HG03025 (cell line): Measurements from ENCODE around the gene LACTB.

Source experiments
- ATAC-seq: cut with Tn5 transposase; IDR thresholded peaks from one replicate; pipeline ENCODE4 v1.9.1; 2021; ENCODE audit warnings: mild to moderate bottlenecking, moderate library complexity; ENCODE audit not compliant: unreplicated experiment, low FRiP score

The LACTB gene

DNA sequence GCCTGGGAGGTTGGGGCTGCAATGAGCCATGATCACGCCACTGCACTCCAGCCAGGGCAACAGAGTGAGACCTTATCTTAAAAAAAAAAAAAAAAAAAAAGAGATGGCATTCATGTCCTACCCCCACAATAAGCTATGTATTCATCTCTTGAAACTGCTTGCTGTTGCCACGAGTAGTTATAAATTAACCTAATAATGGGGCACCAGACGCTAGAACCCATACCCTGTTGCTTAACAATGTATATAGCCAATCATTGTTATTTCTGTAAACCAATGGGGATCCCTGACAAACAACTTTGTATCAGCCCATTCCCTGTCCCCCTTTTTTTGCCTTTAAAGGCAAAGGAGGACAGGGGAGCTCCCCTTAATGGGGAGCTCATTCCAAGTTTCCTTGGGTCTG, 2.8 kb upstream of the LACTB start:
- no peak for ATAC-seq

DNA sequence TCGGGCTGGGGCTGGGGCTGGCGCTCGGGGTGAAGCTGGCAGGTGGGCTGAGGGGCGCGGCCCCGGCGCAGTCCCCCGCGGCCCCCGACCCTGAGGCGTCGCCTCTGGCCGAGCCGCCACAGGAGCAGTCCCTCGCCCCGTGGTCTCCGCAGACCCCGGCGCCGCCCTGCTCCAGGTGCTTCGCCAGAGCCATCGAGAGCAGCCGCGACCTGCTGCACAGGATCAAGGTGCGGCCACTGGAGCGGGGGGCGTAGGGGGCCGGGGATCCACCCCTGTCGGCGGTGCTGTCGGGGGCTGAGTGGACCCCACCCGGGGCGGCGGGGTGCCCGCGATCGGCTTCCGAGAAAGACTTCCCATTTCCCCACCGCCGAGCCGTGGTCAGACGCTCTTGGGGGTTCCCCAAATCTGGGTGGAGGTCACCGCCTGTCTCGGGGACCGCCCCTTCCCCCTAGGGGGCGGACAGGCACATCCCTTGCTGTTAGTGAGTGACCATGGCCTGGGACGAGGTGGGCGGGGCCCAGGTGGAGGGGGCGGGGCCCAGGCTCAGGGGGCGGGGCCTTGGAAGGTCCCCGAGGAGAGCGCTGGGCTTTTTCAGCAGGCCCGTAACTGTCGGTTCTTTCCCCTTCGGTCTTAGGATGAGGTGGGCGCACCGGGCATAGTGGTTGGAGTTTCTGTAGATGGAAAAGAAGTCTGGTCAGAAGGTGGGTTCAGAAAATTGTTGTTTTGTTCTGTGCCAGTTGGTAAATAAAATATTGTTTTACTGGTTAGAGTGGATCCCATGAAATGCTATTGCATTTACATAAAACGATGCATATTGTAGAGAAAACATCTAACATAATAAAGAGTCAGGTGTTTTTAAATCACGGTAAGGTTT, 578 bp downstream of the LACTB start:
- peak; percentile 83 for ATAC-seq

DNA sequence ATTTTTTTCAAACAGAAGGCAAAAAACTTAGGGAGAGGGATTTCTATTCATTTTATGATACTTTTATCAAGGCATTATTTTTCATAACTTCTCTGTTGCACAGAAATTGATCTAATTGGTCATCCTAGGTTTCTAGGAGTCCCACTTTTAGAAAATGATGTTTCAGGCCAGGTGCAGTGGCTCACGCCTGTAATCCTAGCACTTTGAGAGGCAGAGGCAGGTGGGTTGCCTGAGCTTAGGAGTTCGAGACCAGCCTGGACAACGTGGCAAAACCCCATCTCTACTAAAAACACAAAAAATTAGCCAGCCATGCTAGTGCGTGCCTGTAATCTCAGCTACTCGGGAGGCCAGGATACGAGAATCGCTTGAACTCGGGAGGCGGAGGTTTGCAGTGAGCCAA, 2.8 kb downstream of the LACTB start:
- no peak for ATAC-seq

DNA sequence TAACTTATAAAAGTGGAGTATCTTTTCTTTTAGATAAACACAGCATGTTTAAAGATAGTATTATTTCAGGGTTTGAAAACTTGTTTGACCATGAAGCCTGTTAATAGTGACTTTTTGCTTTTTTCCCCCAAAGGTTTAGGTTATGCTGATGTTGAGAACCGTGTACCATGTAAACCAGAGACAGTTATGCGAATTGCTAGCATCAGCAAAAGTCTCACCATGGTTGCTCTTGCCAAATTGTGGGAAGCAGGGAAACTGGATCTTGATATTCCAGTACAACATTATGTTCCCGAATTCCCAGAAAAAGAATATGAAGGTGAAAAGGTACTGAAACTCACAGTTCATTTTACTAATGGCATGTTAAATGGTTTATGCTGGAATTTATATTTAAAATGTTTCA, 5.1 kb downstream of the LACTB start:
- ATAC-seq, result no peak

DNA sequence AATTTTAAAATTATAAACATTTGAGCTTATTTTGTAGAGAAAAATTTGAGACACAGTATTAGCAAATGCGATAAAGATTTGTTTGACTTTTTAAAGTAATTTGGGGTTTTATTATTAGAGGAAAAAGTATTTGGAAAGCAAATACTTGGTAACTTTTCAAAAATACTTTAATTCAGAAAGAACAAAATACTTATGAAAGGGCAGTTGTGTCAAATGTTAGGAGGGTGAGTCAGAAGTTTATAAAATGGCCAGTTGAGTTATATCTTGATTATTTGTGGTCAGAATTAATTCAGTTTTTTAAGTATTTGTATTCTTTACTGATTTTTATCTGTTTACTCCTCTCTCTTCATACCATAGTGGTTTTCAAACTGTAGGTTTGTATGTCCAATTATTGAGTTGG, 12.1 kb downstream of the LACTB start:
- ATAC-seq, result no peak

DNA sequence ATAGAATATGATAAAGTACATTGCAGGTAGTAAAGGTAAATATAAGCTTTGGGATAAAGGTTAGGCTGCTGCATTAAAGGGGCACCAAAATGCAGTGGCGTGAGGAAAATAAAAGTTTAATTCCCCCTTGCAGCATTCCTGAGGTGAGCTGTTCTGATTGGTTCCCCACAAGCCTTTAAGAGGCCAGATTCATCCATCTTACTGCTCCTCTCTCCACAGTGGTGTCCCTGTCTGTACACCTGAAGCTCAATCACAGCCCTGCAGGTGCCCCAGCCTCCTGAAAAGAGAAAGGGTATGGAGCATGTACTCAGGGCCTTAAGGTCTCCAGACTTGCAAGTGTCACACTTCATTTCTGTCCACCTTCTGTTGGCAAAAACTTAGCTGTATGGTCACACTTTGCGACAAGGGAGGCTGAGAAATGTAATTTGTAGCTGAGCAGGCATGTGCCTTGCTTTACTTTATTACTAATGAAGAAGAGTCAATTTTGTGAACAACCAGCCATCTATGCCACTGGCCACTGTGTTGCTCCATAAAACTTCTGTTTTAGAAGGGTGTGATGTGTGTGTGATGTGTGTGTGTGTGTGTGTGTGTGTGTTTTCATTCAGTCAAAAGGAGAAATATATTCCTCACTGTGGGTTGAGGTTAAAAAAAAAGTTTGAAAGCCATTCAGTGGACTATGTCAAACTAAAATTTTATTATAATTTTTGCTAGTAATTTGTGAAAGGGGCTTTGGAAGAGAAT, 12.8 kb downstream of the LACTB start:
- ATAC-seq, result no peak

DNA sequence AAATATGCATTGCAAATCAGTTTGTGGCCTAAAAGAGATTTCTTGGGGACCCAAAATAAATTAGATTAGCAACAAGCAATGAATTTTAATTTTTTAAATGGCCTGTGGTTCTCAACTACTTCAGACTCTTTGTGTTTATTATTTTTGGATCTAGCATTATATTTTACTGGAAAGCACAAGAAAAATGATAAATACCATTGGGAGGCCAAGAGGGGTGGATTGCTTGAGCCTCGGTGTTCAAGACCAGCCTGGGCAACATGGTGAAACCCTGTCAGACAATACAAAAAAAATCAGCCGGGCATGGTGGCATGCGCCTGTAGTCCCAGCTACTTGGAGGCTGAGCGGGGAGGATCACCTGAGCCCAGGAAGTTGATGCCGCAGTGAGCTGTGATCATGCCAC, 13.6 kb downstream of the LACTB start:
- ATAC-seq, result no peak

DNA sequence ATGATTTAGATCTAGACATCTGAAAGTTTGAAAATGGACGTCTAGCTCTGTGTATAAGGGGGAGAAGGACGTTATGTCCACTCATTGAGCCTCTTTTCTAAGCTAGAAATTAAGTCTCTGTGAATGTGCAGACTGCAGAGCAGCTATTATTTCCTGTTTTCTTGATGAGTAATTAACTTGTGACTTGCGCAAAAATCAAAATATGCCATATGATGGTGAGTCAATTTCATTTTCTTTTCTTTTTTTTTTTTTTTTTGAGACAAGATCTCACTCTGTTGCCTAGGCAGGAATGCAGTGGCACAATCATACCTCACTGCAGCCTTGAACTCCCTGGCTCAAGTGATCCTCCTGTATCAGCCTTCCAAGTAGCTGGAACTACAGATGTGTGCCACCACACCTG, 14.1 kb downstream of the LACTB start:
- ATAC-seq, result no peak

DNA sequence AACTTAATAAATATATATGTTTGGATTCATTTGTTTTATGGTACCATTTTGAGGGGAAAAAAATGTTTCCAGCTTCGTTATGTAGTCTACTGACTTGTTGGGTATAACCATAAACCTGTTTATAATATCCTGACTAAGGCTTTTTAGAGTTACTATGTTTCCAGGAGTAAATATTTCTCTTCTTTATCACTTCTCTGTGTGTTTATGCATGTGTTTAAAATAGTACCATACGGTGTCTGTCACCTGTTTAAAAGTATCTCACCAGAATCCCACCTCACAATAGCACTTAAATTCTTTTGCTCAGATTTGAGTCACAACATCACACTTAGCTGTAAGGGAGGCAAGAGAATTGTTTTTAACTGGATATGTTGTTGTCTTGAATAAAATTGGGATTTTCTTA, 15.1 kb downstream of the LACTB start:
- ATAC-seq, result no peak

DNA sequence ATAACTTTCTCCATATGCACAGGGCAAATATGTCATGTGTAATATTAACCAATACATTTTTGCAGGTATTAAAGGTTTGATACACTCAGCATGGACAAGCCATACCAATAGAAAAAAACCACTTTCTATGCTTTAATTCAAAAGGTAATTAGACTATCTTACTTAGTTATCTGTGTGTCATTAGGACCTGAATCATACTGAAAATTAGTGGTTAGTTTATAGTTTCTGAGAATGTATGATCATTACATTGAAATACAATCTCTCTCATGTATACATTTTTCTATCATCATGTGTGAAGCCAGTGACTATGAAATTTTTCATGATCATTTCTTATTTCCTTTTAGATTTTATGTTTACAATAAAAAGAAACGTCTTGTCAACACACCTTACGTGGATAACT, 19.3 kb downstream of the LACTB start:
- ATAC-seq, result no peak

DNA sequence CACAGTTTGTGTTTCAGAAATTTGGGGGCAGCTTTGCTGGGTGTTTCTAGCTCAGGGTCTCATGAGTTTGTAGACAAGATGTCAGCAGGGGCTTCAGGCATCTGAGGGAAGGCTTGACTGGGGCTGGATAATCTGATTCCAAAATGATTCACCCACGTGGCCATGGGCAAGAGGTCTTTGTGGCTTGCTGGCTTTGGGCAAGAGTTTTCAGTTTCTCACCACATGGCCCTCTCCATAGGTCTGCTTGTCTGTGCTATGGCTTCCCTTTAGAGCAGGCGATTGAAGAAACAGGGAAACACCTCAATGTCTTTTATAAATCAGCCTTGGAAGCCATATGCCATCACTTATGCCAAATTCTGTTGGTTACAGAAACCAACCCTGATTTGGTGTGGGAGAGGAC, 23.8 kb downstream of the LACTB start:
- no peak for ATAC-seq

DNA sequence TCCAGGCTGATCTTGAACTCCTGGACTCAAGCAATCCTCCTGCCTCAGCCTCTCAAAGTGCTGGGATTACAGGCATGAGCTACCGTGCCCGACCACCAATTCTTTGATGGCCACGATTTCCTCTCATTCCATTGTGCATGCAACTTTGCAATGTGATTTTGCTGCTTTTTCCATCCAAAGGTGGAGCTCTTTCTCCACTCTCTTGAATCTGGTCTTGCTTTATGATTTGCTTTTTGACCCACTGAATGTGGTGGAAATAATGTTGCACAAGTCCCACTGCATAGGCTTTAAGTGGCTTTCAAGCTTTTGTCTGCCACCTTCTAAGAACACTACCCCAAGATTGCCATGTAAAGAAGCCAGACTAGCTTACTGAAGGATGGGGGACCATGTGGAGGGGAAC, 25.0 kb downstream of the LACTB start:
- no peak for ATAC-seq

DNA sequence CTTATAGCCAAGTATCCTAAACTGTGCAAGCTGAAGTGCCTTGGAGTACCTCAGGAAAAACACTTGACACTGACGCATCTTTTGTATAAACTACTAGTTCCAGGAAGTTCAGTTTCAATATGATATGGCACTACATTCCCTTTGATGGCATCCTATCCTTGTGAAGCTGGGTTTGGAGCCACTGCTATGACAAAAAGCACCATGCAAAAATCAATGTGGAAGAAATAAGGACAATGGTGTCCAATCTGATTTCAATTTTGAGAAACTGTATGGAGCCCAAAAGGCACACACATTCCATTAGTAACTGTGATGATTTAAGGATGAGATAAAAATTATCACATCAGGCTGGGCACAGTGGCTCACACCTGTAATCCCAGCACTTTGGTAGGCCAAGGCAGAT, 30.0 kb downstream of the LACTB start:
- ATAC-seq, result no peak

DNA sequence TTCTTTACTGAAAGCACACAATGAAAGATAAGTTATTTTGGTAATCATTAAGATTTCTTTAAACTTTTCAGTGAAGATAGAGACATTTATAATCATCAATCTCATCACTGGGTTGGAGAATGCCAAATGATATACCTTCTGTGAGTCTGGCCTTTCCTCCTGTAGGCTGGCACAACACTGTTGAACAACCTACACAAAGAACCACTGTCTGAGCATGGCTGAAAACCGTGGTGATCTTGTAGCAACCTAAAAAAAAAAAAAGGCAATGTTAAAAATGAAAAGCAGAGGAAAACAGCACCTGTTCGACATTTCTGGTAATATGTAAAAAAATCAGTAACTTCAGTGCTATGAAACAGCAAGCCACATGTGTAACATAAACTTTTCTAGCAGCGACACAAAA, 33.8 kb downstream of the LACTB start:
- no peak for ATAC-seq

DNA sequence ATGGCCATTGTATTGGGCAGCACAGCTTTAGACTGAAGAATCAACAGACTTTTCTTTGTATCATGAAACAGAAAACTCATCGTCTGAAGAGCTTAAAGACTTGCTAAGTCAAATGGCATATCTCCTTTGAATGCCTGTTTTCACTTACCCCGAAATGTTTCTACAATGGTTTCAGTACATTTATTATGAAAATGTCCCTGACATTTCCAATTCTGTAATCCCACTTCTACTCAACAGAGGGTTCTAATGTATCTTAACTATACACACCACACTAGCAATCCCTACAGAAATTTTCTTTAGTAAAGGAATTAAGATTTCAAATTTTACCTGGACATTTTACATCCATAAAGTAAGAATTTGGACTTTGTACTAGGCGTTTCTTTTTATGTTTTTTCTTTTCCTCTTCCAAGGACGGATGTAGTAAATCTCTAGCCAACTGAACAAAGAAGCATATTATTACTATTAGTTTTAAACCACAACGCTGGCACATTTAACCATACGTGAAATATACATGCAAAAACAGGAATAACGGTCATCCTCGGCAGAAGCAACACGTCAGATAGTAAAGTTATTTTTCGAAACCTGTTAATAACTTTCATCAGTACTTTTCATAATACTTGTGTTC, 34.5 kb downstream of the LACTB start:
- ATAC-seq, result no peak

DNA sequence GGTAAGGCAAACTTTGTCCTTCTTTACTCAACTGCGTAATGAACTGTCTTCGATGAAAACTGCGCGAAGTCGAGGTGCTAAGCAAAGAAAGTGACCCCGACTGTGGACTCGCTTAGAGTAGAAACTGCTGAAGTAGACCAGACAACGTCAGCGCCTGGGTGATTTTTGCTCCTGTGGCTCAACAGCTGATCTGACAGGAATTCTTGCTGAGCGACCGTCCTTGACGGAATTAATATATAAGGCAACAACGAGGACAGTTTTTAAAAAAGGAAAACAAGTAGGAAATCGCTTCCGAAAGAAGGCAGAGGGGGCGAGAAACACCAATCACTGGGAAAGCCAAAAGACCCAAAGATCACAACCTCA, 35.1 kb downstream of the LACTB start:
- no peak for ATAC-seq

DNA sequence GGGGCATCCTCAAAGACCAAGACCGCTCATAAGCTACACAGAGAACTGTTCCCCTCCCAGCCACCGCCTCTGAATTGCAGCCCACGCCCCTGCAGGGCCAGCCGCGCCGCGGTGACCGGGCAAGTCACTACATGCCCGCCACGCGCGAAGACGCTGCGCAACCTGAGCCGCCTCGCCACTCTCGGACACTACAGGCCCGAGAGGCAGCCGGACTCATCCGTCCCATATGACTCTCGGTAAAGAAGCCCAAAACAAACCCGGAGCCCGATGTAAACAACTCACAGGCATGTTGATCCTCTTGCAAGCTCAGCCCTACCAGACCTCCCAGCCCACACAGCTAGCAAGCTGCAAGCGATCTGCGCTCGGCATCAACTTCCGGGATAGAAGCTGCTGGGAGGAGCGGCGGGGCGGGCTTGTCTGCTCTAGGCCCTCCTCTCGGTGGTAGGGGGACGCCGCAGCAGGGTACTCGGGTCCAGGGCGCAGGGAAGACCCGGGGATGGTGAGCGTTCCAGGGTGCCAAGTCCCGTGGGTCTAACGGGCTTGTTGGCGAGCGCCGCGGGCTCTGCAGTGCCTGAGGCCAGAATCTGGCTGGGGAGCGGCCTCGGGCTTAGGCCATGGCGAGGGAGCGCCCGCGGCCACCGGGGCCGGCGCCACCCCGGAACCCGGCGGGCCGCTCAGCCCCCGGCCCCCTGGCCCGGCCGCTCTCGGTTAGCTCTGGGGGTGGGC, 35.6 kb downstream of the LACTB start, which contains the start of gene RPS27L:
TSS of gene RPS27L (minus strand) at position 360 of the 726 bp plus-strand sequence. CDS start at position 288, 72 bp downstream.
- peak; percentile 91 for ATAC-seq

DNA sequence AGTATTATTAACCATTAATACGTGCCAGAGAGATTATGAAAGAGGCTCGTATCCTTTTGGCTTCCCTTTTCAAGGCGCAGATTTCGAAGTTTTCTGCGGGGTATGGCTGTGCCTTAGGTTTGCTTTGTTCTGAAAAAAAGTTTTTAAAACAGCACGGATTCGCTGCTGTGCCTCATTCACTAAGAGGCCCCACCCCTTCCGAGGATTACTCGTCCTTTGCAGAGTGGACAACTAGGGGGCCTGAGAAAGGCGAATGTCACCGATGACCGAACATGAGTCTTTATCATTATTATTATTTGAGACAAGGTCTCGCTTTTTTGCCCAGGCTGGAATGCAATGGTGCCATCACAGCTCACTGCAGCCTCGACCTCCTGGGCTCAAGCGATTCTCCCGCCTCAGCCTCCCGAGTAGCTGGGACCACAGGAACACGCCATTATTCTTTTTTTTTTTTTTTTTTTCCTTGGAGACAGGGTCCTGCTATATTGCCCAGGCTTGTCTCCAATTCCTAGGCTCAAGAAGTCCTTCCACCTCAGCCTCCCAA, 36.3 kb downstream of the LACTB start:
- no peak for ATAC-seq

DNA sequence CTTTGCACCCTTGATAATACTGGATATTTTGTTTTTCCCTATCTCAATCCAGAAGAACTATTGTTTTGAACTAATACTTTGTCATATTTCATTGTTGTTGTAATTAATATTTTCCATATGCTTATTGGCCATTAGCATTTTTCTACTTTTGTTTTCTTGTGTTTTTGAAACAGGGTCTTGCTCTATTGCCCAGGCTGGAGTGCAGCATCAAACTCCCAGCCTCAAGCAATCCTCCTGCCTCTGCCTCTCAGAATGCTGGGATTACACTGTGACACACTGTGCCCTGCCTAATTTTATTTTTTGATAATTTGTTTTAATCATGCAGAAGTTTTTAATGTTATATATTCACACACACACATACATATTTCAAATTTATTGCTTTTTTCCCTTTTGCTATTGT, 39.0 kb downstream of the LACTB start:
- no peak for ATAC-seq

DNA sequence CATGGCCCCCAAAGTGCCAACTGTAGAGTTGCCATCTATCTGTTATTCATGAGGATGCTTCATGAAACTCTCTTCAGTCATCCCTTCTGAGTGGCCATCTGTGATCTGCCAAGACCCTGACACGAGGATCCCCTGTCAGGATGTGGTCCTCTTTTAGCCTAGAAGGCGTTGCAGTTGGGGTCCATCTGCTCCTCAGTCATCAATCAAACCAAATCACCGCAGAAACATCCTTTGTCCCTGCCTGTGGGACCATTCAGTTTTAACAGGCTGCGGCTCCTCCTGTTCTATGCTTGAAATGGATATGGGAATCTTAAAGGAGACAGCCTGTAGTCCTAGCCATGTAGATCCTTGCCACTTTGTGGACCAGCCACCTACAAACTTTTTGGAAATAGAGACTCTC, 41.6 kb downstream of the LACTB start:
- no peak for ATAC-seq
